ENCODE results near the gene IL3. TPM values are rescaled to one million over a fixed set of nuclear protein-coding genes. Genes with fewer than 3 reads are reported as not detected.

IL3 gene
- total RNA-seq, 3 donors from 2014 or later (not counting 1 experiment from before 2014, with no cell fraction given), result not detected

GRCh38 chr5:132071338-132071707, 10.9 kb downstream of the IL3 start:
- no peaks in the 10 kb centered on the region for H3K9me3 Mint-ChIP-seq
- Histone ChIP-seq H3K9me3 (ENCODE audit: control insufficient read depth, insufficient read depth, low read length) (no peaks in the 10 kb centered on the region), H3K36me3 (ENCODE audit: control insufficient read depth, insufficient read depth, low read length) (no peaks in the 10 kb centered on the region), H3K27ac (ENCODE audit: low read length) (no peak overlapping the region), H3K4me3 (ENCODE audit: low read length) (no peak overlapping the region), H3K27me3 (ENCODE audit: control insufficient read depth, insufficient read depth, low read length) (no peaks in the 10 kb centered on the region), H3K4me1 (ENCODE audit: control insufficient read depth, insufficient read depth, low read length) (peaks cover 72% of the 10 kb centered on the region)
- H3K27ac Mint-ChIP-seq, result peak overlapping the region in 1 of 2 donors; percentile 2
- DNase-seq, result no peak
- TF ChIP-seq CTCF (IDR thresholded peaks at IDR 0.05), result no peak
- H3K4me3 Mint-ChIP-seq, result no peak overlapping the region
- intact Hi-C loops (cut with micrococcal nuclease), result no loop called here
- H3K36me3 Mint-ChIP-seq, result no peaks in the 10 kb centered on the region
- 75% methylated on average over 2 of the region's 2 CpGs for WGBS (ENCODE audit: insufficient coverage)
- no peak for ATAC-seq
- peaks cover 15 to 63% of the 10 kb centered on the region in 2 donors for H3K4me1 Mint-ChIP-seq
- H3K27me3 Mint-ChIP-seq (ENCODE audit: low read depth in 2 of 2), result peaks cover 0 to 3% of the 10 kb centered on the region in 2 donors

- peaks cover 22 to 63% of the 10 kb centered on the region in 2 donors for H3K4me1 Mint-ChIP-seq
- intact Hi-C loops (cut with micrococcal nuclease), result no loop called here
- Histone ChIP-seq H3K27me3 (ENCODE audit: control insufficient read depth, insufficient read depth, low read length) (no peaks in the 10 kb centered on the region), H3K4me3 (ENCODE audit: low read length) (no peak overlapping the region), H3K9me3 (ENCODE audit: control insufficient read depth, insufficient read depth, low read length) (no peaks in the 10 kb centered on the region), H3K27ac (ENCODE audit: low read length) (no peak overlapping the region), H3K36me3 (ENCODE audit: control insufficient read depth, insufficient read depth, low read length) (no peaks in the 10 kb centered on the region), H3K4me1 (ENCODE audit: control insufficient read depth, insufficient read depth, low read length) (peaks cover 77% of the 10 kb centered on the region)
- TF ChIP-seq CTCF (IDR thresholded peaks at IDR 0.05), result no peak
- H3K27me3 Mint-ChIP-seq (ENCODE audit: low read depth in 2 of 2), result peaks cover 0 to 3% of the 10 kb centered on the region in 2 donors
- H3K4me3 Mint-ChIP-seq, result no peak overlapping the region
- WGBS (ENCODE audit: insufficient coverage), result 83% methylated on average over 4 of the region's 4 CpGs
- H3K36me3 Mint-ChIP-seq, result no peaks in the 10 kb centered on the region
- no peak for DNase-seq
- no peak overlapping the region for H3K27ac Mint-ChIP-seq
- H3K9me3 Mint-ChIP-seq, result no peaks in the 10 kb centered on the region
- no peak for ATAC-seq
Measured at GRCh38 chr5:132072070-132072469, 11.6 kb downstream of the IL3 start.

- DNase-seq, result no peak
- no peak overlapping the region for H3K27ac ChIP-seq (ENCODE audit: low read length)
- H3K4me3 ChIP-seq (ENCODE audit: low read length), result no peak overlapping the region
- Mint-ChIP-seq H3K36me3 (no peaks in the 10 kb centered on the region), H3K27me3 (ENCODE audit: low read depth in 2 of 2) (peaks cover 0 to 3% of the 10 kb centered on the region in 2 donors), H3K4me1 (peaks cover 26 to 62% of the 10 kb centered on the region in 2 donors), H3K27ac (no peak overlapping the region), H3K9me3 (no peaks in the 10 kb centered on the region), H3K4me3 (no peak overlapping the region)
- WGBS (ENCODE audit: insufficient coverage), result 66% methylated on average over 2 of the region's 2 CpGs
- H3K9me3 ChIP-seq (ENCODE audit: control insufficient read depth, insufficient read depth, low read length), result no peaks in the 10 kb centered on the region
- peaks cover 77% of the 10 kb centered on the region for H3K4me1 ChIP-seq (ENCODE audit: control insufficient read depth, insufficient read depth, low read length)
- H3K36me3 ChIP-seq (ENCODE audit: control insufficient read depth, insufficient read depth, low read length), result no peaks in the 10 kb centered on the region
- no peak for TF ChIP-seq CTCF (IDR thresholded peaks at IDR 0.05)
- intact Hi-C loops (cut with micrococcal nuclease), result no loop called here
- ATAC-seq, result no peak
- H3K27me3 ChIP-seq (ENCODE audit: control insufficient read depth, insufficient read depth, low read length), result no peaks in the 10 kb centered on the region
Measured at GRCh38 chr5:132072528-132072927, 12.1 kb downstream of the IL3 start.
